ES-I3 (cell line): ENCODE results near the gene LRRC72.
"Not testable (repeated sequence)": the region's sequence is repeated elsewhere in the genome, so short reads cannot be mapped to it uniquely, and the experiment has no call there.

ENCODE experiments used
- H3K36me3 ChIP-seq: 2 replicates; pipeline ENCODE4 v1.6.1; 2013; ENCODE audit warnings: mild to moderate bottlenecking, low read length, control low read depth, moderate library complexity; ENCODE audit not compliant: insufficient read depth
- H3K4me1 ChIP-seq: 2 replicates; pipeline ENCODE4 v1.6.1; 2013; ENCODE audit warnings: mild to moderate bottlenecking, control low read depth, low read length; ENCODE audit not compliant: insufficient read depth
- H3K9ac ChIP-seq: 2 replicates; pipeline ENCODE4 v1.6.1; 2013; ENCODE audit warnings: low read depth, mild to moderate bottlenecking, low read length, moderate library complexity
- H3K9me3 ChIP-seq: 2 replicates; pipeline ENCODE4 v1.6.1; 2013; ENCODE audit warnings: mild to moderate bottlenecking, low read length, moderate library complexity; ENCODE audit not compliant: control insufficient read depth, insufficient read depth

The LRRC72 gene

GRCh38 chr7:16579216-16579615, 52.6 kb downstream of the LRRC72 start:
- Histone ChIP-seq H3K9me3 (no peaks in the 10 kb centered on the region), H3K36me3 (no peaks in the 10 kb centered on the region), H3K9ac (no peak overlapping the region), H3K4me1 (no peaks in the 10 kb centered on the region)

GRCh38 chr7:16581286-16581685, 54.7 kb downstream of the LRRC72 start:
- Histone ChIP-seq H3K4me1 (no peaks in the 10 kb centered on the region), H3K9ac (no peak overlapping the region), H3K36me3 (no peaks in the 10 kb centered on the region), H3K9me3 (no peaks in the 10 kb centered on the region)

- no peaks in the 10 kb centered on the region for H3K4me1 ChIP-seq
- no peaks in the 10 kb centered on the region for H3K9me3 ChIP-seq
- no peak overlapping the region for H3K9ac ChIP-seq
- no peaks in the 10 kb centered on the region for H3K36me3 ChIP-seq
These were observed 57.2 kb downstream of the LRRC72 start for GRCh38 chr7:16583834-16584233.

- Histone ChIP-seq H3K4me1 (no peaks in the 10 kb centered on the region), H3K9me3 (no peaks in the 10 kb centered on the region), H3K36me3 (no peaks in the 10 kb centered on the region), H3K9ac (no peak overlapping the region)
These were observed 58.9 kb downstream of the LRRC72 start for GRCh38 chr7:16585540-16585939.

DNA sequence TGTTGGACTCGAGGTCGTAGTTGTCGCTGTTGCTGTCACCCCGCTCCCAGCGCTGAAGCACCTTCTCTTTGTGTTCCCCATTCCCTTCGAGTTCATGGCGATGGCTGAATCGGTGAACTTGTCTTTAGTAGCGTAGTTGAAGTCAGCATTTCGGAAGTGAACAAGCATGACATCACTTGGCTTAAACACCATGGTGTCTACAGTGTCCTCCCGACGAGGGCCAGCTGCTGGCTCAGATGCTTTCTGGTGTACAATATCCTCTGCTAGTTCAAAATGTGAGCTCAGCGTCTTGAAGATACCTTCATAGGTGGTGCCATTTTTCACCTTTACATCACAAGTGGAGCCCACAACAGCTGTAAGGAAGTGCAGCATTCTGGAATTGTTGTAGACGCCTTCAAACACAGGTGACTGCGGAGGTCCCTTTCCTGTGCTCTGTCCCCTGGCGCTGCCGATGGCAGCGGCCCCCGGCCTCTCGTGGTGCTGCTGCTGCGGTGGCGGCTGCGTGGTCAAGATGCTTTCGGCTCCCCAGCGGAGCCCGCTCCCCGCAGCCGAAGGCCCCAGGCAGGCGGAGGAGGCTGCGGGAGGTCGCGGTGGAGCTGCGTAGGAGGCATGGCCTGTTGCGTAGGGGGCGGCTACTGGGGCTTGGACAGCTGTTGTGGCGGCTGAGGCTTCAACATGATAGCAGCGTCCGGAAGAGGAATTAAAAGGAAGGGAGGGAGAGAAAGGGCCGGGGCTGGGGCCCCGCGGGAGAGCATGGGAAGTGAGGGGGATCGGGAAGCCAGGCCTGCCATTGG, 59.7 kb downstream of the LRRC72 start:
- Histone ChIP-seq H3K9me3 (no peaks in the 10 kb centered on the region), H3K4me1 (no peaks in the 10 kb centered on the region), H3K9ac (no peak overlapping the region), H3K36me3 (no peaks in the 10 kb centered on the region)

DNA sequence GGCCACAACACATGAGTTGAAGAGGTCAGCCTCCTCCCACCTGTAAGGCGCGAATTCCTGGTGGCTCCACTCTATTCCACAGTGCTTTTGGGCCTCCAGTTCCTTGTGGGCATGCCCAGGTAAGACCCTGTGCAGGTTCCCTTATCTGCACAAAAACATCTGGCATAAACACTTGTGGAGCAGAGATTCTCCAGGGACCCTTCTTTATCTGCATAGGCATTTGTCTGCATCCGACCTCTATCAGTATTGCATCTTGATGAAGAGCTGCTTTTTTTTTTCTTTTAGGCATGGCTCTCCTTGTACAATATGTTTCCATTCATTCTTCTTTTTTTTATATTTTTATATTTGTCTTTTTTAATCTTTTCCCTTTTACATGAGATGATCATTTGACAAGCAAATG, 60.5 kb downstream of the LRRC72 start:
- H3K9me3 ChIP-seq, result no peaks in the 10 kb centered on the region
- no peak overlapping the region for H3K9ac ChIP-seq
- H3K36me3 ChIP-seq, result no peaks in the 10 kb centered on the region
- H3K4me1 ChIP-seq, result no peaks in the 10 kb centered on the region

GRCh38 chr7:16587790-16588189, 61.2 kb downstream of the LRRC72 start:
- H3K36me3 ChIP-seq, result no peaks in the 10 kb centered on the region
- no peaks in the 10 kb centered on the region for H3K4me1 ChIP-seq
- no peaks in the 10 kb centered on the region for H3K9me3 ChIP-seq
- no peak overlapping the region for H3K9ac ChIP-seq

GRCh38 chr7:16589881-16590280, 63.3 kb downstream of the LRRC72 start:
- Histone ChIP-seq H3K9me3 (no peaks in the 10 kb centered on the region), H3K4me1 (no peaks in the 10 kb centered on the region), H3K36me3 (no peaks in the 10 kb centered on the region), H3K9ac (no peak overlapping the region)

DNA sequence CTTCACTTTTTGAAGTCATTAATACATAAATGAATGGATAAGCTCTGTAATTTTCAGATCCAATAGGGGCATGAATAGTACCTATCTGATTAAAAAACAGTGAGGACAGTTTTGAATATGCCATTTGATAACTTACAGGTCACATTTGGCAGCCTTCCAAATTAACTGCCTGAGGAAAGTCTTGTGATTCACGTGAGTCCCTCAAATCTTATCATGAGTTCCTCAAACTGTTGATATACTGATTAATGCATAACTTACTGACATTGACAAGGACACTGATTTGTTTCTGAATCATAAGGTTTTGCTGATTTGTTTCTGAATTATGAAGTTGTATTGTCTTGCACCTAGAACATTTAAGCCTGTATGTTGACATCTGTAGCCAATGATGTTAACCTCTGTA, 63.8 kb downstream of the LRRC72 start:
- no peaks in the 10 kb centered on the region for H3K9me3 ChIP-seq
- no peaks in the 10 kb centered on the region for H3K4me1 ChIP-seq
- H3K36me3 ChIP-seq, result no peaks in the 10 kb centered on the region
- no peak overlapping the region for H3K9ac ChIP-seq

- H3K4me1 ChIP-seq, result no peaks in the 10 kb centered on the region
These were observed 65.8 kb downstream of the LRRC72 start for GRCh38 chr7:16592395-16592794.

DNA sequence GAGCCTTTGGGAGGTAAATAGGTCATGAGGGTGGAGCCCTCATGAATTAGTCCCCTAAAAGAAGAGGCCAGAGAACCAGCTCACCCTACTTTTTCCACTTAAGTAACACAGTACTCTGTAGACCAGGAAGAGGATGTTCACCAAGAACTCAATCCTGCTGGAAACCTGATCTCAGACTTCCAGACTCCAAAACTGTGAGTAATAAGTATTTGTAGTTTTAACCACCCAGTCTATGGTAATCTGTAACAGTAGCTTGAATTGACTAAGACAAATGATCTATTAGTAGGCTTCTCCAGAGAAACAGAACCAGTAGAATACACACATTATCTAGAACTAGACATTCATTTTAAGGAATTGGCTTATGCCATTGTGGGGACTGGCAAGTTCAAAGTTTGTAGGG, 67.4 kb downstream of the LRRC72 start:
- Histone ChIP-seq H3K9ac (no peak overlapping the region), H3K9me3 (no peaks in the 10 kb centered on the region), H3K36me3 (no peaks in the 10 kb centered on the region; the same call in 1 of the 2 replicates), H3K4me1 (peaks cover 4% of the 10 kb centered on the region; the same call in 1 of the 2 replicates)

More at GRCh38 chr7:16592395-16592794, 65.8 kb downstream of the LRRC72 start:
- Histone ChIP-seq H3K9me3 (no peaks in the 10 kb centered on the region), H3K36me3 (no peaks in the 10 kb centered on the region), H3K9ac (no peak overlapping the region)

GRCh38 chr7:16594676-16595075, 68.1 kb downstream of the LRRC72 start:
- H3K36me3 ChIP-seq, result no peaks in the 10 kb centered on the region; the same call in 1 of the 2 replicates
- H3K4me1 ChIP-seq, result peaks cover 4% of the 10 kb centered on the region; the same call in 1 of the 2 replicates
- no peaks in the 10 kb centered on the region for H3K9me3 ChIP-seq
- H3K9ac ChIP-seq, result no peak overlapping the region

GRCh38 chr7:16595596-16595995, 69.0 kb downstream of the LRRC72 start:
- not testable (repeated sequence) for H3K9ac ChIP-seq, H3K4me1 ChIP-seq, H3K9me3 ChIP-seq, H3K36me3 ChIP-seq

DNA sequence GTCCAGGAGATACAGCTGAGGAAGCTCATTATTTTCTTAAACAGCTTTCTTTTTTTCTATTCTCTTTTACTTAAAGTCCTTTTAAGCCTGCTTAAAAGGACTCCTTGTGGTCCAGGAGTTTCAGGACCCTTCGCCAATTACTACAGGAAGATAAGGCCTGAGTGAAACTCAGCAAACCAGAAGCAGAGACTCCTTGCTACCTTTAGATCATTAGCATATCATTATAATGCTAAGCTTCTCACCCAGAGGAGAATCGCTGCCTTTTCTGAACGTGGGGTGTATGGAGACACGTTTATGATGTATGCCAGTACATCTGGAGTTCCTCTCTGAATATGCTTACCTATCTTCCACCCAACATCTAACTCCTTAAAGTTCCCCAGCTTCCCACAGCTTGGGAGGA, 71.4 kb downstream of the LRRC72 start:
- H3K9ac ChIP-seq, result no peak overlapping the region
- no peaks in the 10 kb centered on the region; the same call in 1 of the 2 replicates for H3K36me3 ChIP-seq
- H3K4me1 ChIP-seq, result peaks cover 4% of the 10 kb centered on the region; the same call in 1 of the 2 replicates
- H3K9me3 ChIP-seq, result no peaks in the 10 kb centered on the region

- Histone ChIP-seq H3K9me3 (no peaks in the 10 kb centered on the region), H3K36me3 (no peaks in the 10 kb centered on the region; the same call in 1 of the 2 replicates), H3K4me1 (peaks cover 4% of the 10 kb centered on the region; the same call in 1 of the 2 replicates), H3K9ac (no peak overlapping the region)
These were observed 73.2 kb downstream of the LRRC72 start for GRCh38 chr7:16599860-16600259.
